ENCODE measurements around the gene F8. TPM values are rescaled to one million over a fixed set of nuclear protein-coding genes. Genes with fewer than 3 reads are reported as not detected.

Gene F8
- total and polyA plus RNA-seq, 8 donors: 0.29 to 7.1 (median 3.7) TPM

DNA sequence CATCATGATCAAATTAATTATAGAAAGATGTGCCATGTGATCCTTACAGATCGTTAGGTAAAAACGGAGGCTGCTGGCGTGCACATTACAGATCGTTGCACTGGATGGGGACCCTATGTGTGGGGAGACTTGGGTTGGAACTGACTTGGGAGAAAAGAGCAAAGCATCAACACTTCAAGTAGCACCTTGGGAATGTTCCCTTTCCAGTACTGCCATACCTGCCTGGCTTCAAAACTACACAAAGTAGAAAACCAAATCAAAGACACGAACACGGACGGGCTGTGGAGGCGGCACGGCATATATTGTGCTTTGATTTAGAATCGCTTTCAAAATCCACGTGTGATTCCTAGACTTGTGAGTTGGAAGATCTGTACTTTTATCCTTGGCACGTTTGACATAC lies 47.5 kb upstream of the F8 start:
- peak overlapping the region; percentile 44 to 64 (median 55) for H3K4me3 ChIP-seq
- TF ChIP-seq POLR2AphosphoS5 (IDR thresholded peaks at IDR 0.05) (no peak), EP300 (IDR thresholded peaks at IDR 0.05) (no peak), POLR2A (IDR thresholded peaks at IDR 0.05) (no peak)
- TF ChIP-seq, protein P1, sequence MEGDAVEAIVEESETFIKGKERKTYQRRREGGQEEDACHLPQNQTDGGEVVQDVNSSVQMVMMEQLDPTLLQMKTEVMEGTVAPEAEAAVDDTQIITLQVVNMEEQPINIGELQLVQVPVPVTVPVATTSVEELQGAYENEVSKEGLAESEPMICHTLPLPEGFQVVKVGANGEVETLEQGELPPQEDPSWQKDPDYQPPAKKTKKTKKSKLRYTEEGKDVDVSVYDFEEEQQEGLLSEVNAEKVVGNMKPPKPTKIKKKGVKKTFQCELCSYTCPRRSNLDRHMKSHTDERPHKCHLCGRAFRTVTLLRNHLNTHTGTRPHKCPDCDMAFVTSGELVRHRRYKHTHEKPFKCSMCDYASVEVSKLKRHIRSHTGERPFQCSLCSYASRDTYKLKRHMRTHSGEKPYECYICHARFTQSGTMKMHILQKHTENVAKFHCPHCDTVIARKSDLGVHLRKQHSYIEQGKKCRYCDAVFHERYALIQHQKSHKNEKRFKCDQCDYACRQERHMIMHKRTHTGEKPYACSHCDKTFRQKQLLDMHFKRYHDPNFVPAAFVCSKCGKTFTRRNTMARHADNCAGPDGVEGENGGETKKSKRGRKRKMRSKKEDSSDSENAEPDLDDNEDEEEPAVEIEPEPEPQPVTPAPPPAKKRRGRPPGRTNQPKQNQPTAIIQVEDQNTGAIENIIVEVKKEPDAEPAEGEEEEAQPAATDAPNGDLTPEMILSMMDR (IDR thresholded peaks at IDR 0.05): no peak
- H3K4me1 ChIP-seq: peaks cover 0 to 36% (median 15%) of the 10 kb centered on the region in 4 donors
- intact Hi-C loops (cut with DNase I; ENCODE audit: low total_unique reads): no loop called here
- no peaks in the 10 kb centered on the region for H3K27me3 ChIP-seq
- no peaks in the 10 kb centered on the region for H3K36me3 ChIP-seq
- peak in 1 of 2 donors; percentile 12 for DNase-seq
- peaks cover 0 to 4% (median 0%) of the 10 kb centered on the region in 4 donors for H3K9me3 ChIP-seq
- WGBS, 5 donors: 2 to 46% (median 3%) methylated on average over 12 of the region's 12 CpGs
- peak overlapping the region in 4 of 5 donors; percentile 89 to 91 (median 90) for H3K27ac ChIP-seq

DNA sequence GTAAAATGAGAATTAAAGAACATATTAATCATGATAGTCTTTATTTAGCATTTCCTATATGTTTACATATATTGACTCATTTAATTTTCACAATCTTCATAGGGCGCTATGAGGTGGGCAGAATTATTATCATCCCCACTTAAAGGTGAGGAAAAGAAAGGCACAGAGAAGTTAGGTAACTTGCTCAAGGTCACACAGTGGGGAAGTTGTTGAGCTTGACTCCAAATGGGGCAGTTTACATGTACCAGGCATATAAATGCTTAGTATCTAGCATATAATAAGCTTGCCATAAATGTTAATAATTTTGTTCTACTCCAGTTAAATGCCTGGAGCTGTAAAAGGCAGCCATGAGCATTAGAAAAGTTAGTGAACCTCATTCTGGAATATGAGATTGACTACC lies 46.9 kb upstream of the F8 start:
- no peak overlapping the region for H3K27ac ChIP-seq
- H3K27me3 ChIP-seq: no peaks in the 10 kb centered on the region
- no peaks in the 10 kb centered on the region for H3K36me3 ChIP-seq
- intact Hi-C loops (cut with DNase I; ENCODE audit: low total_unique reads): no loop called here
- peaks cover 0 to 36% (median 15%) of the 10 kb centered on the region in 4 donors for H3K4me1 ChIP-seq
- WGBS, 5 donors: 47 to 85% (median 75%) methylated on average over 1 of the region's 1 CpG
- H3K4me3 ChIP-seq: peak overlapping the region in 3 of 4 donors; percentile 44 to 64 (median 55)
- TF ChIP-seq POLR2AphosphoS5 (IDR thresholded peaks at IDR 0.05) (no peak), EP300 (IDR thresholded peaks at IDR 0.05) (no peak), POLR2A (IDR thresholded peaks at IDR 0.05) (no peak)
- TF ChIP-seq, protein P1 (IDR thresholded peaks at IDR 0.05): no peak
- H3K9me3 ChIP-seq: peaks cover 0 to 4% (median 0%) of the 10 kb centered on the region in 4 donors
- DNase-seq: no peak

DNA sequence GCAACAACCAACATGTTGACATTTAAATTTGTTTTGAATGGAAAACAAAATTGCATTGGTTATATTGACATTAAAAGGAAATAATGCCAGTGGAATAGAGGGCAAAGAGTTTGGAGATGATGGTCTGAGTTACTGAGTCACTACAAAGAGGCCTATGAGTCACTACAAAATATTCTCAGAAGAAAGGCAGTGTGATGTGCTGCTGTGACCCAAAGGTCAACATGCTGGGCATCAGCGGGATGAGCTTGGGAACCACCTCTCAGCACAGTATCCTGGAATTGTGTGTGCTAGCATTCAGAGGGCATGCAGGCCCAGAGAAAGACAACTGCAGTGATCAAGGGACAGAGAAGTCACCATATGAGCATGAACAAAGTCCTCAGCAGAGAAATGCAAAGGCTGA lies 45.6 kb upstream of the F8 start:
- Histone ChIP-seq H3K36me3 (no peaks in the 10 kb centered on the region), H3K27me3 (no peaks in the 10 kb centered on the region), H3K9me3 (peaks cover 0 to 4% (median 0%) of the 10 kb centered on the region in 4 donors), H3K4me1 (peaks cover 0 to 31% (median 14%) of the 10 kb centered on the region in 4 donors), H3K4me3 (no peak overlapping the region), H3K27ac (no peak overlapping the region)
- TF ChIP-seq, protein P1 (IDR thresholded peaks at IDR 0.05): no peak
- TF ChIP-seq POLR2A (IDR thresholded peaks at IDR 0.05): no peak
- no peak for DNase-seq
- intact Hi-C loops (cut with DNase I; ENCODE audit: low total_unique reads): no loop called here
- WGBS, 5 donors: 53 to 83% (median 72%) methylated on average over 1 of the region's 1 CpG

DNA sequence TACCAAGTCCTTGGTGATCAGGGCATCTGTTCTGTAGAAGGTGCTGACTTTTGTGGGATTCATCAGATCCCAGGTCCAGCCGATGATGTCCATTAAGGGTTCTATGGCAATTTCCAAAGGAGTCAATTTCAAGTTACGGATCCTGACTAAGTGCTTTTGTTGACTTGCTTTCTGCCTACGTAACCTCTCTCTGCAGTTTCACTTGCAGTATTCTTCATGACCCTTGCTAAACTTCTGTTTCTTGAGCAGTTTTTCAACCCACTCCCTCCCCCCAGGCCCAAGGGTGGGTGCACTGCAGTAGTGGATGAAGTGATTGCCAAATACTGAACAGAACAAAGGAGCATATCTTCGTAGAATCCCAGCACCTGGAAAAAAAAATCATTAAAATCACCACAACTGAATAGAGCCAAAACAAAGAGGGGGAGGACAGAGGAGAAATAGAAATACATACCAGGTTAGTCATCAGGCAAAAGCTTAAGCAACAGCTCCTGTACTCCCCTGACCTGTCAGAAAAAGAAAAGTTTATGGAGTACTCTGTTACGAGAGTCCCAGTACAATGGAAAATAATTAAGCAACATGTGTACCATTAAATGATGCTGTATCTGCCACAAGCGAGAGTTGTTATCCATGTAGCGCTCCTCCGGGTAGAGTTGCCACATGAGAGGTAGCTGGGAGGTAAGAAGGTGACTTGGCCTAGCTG lies 42.7 kb upstream of the F8 start:
- Histone ChIP-seq H3K36me3 (peaks cover 0 to 16% (median 9%) of the 10 kb centered on the region in 4 donors), H3K4me3 (no peak overlapping the region), H3K27me3 (no peaks in the 10 kb centered on the region), H3K9me3 (no peaks in the 10 kb centered on the region), H3K4me1 (peaks cover 0 to 19% (median 9%) of the 10 kb centered on the region in 4 donors), H3K27ac (no peak overlapping the region)
- 75 to 88% (median 85%) methylated on average over 8 of the region's 8 CpGs for WGBS, 5 donors
- intact Hi-C loops (cut with DNase I; ENCODE audit: low total_unique reads): no loop called here
- DNase-seq: no peak
- no peak for TF ChIP-seq EP300 (IDR thresholded peaks at IDR 0.05)
- no peak for TF ChIP-seq POLR2AphosphoS5 (IDR thresholded peaks at IDR 0.05)
- TF ChIP-seq, protein P1 (IDR thresholded peaks at IDR 0.05): no peak
- TF ChIP-seq POLR2A (IDR thresholded peaks at IDR 0.05): no peak
